ENCODE results near the gene UBE2S.

DNA sequence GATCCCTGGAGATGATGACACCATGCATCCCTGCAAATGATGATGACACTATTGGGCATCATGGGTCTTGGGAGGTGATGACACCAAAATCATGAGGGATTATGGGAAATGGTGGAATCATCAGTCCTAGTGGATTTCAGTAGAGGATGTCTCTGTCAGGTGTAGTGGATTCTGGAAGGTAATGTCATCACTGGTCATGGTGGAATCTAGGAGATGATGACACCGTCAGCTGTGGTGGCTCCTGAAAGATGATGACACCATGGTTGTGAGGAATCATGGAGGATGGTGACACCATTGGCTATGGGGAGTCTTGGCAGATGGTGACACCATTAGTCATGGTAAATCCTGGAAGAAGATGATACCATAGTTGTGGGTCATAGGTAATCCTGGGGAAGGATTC lies 23.6 kb upstream of the UBE2S start:
- TF ChIP-seq, protein P1, sequence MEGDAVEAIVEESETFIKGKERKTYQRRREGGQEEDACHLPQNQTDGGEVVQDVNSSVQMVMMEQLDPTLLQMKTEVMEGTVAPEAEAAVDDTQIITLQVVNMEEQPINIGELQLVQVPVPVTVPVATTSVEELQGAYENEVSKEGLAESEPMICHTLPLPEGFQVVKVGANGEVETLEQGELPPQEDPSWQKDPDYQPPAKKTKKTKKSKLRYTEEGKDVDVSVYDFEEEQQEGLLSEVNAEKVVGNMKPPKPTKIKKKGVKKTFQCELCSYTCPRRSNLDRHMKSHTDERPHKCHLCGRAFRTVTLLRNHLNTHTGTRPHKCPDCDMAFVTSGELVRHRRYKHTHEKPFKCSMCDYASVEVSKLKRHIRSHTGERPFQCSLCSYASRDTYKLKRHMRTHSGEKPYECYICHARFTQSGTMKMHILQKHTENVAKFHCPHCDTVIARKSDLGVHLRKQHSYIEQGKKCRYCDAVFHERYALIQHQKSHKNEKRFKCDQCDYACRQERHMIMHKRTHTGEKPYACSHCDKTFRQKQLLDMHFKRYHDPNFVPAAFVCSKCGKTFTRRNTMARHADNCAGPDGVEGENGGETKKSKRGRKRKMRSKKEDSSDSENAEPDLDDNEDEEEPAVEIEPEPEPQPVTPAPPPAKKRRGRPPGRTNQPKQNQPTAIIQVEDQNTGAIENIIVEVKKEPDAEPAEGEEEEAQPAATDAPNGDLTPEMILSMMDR (IDR thresholded peaks at IDR 0.05; ENCODE audit: poor library complexity, severe bottlenecking) = no peak
- no peak for TF ChIP-seq TAF1 (IDR thresholded peaks at IDR 0.05; ENCODE audit: low read depth)
- TF ChIP-seq EZH2 (IDR thresholded peaks at IDR 0.05; ENCODE audit: borderline replicate concordance, insufficient read depth, low read length, poor library complexity, severe bottlenecking) = no peak
